Smooth muscle cell (in vitro differentiated cells): ENCODE data around the gene UBE2J2. TPM values are rescaled to one million over a fixed set of nuclear protein-coding genes. Genes with fewer than 3 reads are reported as not detected.

Experiments
- DNase-seq: peaks from one replicate; lab custom pipeline; 2025; ENCODE audit not compliant: unreplicated experiment; lab: John Stamatoyannopoulos, UW
- H2AFZ ChIP-seq: fragments of 200-600 bp; sonication (generic); 2 replicates; pipeline ENCODE4 v1.6.0; 2016; ENCODE audit warnings: antibody characterized with exemption, low read depth, mild to moderate bottlenecking
- H3F3A ChIP-seq: fragments of 200-600 bp; sonication (generic); 2 replicates; pipeline ENCODE4 v1.6.0; 2017; ENCODE audit warnings: antibody characterized with exemption, low read depth
- H3K27ac ChIP-seq: fragments of 200-600 bp; sonication (generic); 2 replicates; pipeline ENCODE4 v1.5.1; 2016; ENCODE audit warnings: low read depth, mild to moderate bottlenecking
- H3K27me3 ChIP-seq: fragments of 200-600 bp; sonication (generic); 2 replicates; pipeline ENCODE4 v1.6.1; 2016; ENCODE audit warnings: low read depth, mild to moderate bottlenecking
- H3K36me3 ChIP-seq: fragments of 200-600 bp; sonication (generic); 2 replicates; pipeline ENCODE4 v1.5.1; 2016; ENCODE audit warnings: low read depth
- H3K4me1 ChIP-seq: fragments of 200-600 bp; sonication (generic); 2 replicates; pipeline ENCODE4 v1.5.1; 2016; ENCODE audit warnings: low read depth
- H3K4me2 ChIP-seq: fragments of 200-600 bp; sonication (generic); 2 replicates; pipeline ENCODE4 v1.6.0; 2016; ENCODE audit warnings: mild to moderate bottlenecking
- H3K4me3 ChIP-seq: fragments of 200-600 bp; sonication (generic); 2 replicates; pipeline ENCODE4 v1.5.1; 2016; ENCODE audit warnings: mild to moderate bottlenecking
- H3K79me2 ChIP-seq: fragments of 200-600 bp; sonication (generic); 2 replicates; pipeline ENCODE4 v1.6.0; 2016; ENCODE audit warnings: low read depth, mild to moderate bottlenecking
- H3K9ac ChIP-seq: fragments of 200-600 bp; sonication (generic); 2 replicates; pipeline ENCODE4 v1.6.0; 2016; ENCODE audit warnings: low read depth
- H3K9me3 ChIP-seq: fragments of 200-600 bp; sonication (generic); replicated peaks from 2 replicates; pipeline ENCODE4 v1.5.1; 2016; ENCODE audit warnings: low read depth
- H4K20me1 ChIP-seq: fragments of 200-600 bp; sonication (generic); 2 replicates; pipeline ENCODE4 v1.6.0; 2016; ENCODE audit warnings: low read depth
- CTCF ChIP-seq: fragments of 200-600 bp; sonication (generic); IDR thresholded peaks from 2 replicates; pipeline ENCODE4 v1.5.1; 2017; ENCODE audit warnings: borderline replicate concordance, mild to moderate bottlenecking, antibody characterized with exemption; ENCODE audit not compliant: insufficient read depth, poor library complexity, severe bottlenecking
- WGBS: methylation state at CpG from one replicate; pipeline ENCODE4 v1.1.7; 2016; ENCODE audit warnings: low lambda C conversion rate; 5-methylcytosine and 5-hydroxymethylcytosine counted together
- polyA plus RNA-seq: library from polyadenylated mRNA; unstranded; fragments of >200 nt; fragmentation: Nextera tagmentation; extraction: Ambion mirVana; gene quantifications from 2 replicates; pipeline ENCODE4 v1.2.1, GENCODE V29; 2016
- total RNA-seq: library from RNA; depleted of rRNA; stranded (reverse); fragments of >200 nt; gene quantifications from 2 replicates; pipeline ENCODE4 v1.2.3, GENCODE V29; 2014

UBE2J2 gene
- total and polyA plus RNA-seq, 2 experiments from 2014 or later, result 30.2 to 72.9 TPM

GRCh38 chr1:1218524-1219200, 55.0 kb downstream of the UBE2J2 start:
- H3K36me3 ChIP-seq, result no peaks in the 10 kb centered on the region
- H2AFZ ChIP-seq, result no peak overlapping the region
- no peak overlapping the region for H3K4me2 ChIP-seq
- no peaks in the 10 kb centered on the region for H3K4me1 ChIP-seq
- no peak for DNase-seq
- H3K27me3 ChIP-seq, result no peaks in the 10 kb centered on the region
- WGBS, result 97% methylated on average over 29 of the region's 36 CpGs
- H3K79me2 ChIP-seq, result no peaks in the 10 kb centered on the region
- H3K9me3 ChIP-seq, result no peaks in the 10 kb centered on the region
- no peak overlapping the region for H3K9ac ChIP-seq
- H3F3A ChIP-seq, result no peaks in the 10 kb centered on the region
- H4K20me1 ChIP-seq, result peaks cover 22% of the 10 kb centered on the region
- no peak for TF ChIP-seq CTCF
- no peak overlapping the region for H3K27ac ChIP-seq
- no peak overlapping the region for H3K4me3 ChIP-seq

GRCh38 chr1:1217621-1218523, 55.8 kb downstream of the UBE2J2 start:
- no peaks in the 10 kb centered on the region for H3K9me3 ChIP-seq
- H3K4me2 ChIP-seq, result no peak overlapping the region
- peaks cover 22% of the 10 kb centered on the region for H4K20me1 ChIP-seq
- no peaks in the 10 kb centered on the region for H3K36me3 ChIP-seq
- no peaks in the 10 kb centered on the region for H3K79me2 ChIP-seq
- H3K27ac ChIP-seq, result no peak overlapping the region
- no peak overlapping the region for H3K4me3 ChIP-seq
- no peak overlapping the region for H2AFZ ChIP-seq
- H3K4me1 ChIP-seq, result no peaks in the 10 kb centered on the region
- no peak for TF ChIP-seq CTCF
- DNase-seq, result no peak
- no peak overlapping the region for H3K9ac ChIP-seq
- H3K27me3 ChIP-seq, result no peaks in the 10 kb centered on the region
- 92% methylated on average over 49 of the region's 52 CpGs for WGBS
- no peaks in the 10 kb centered on the region for H3F3A ChIP-seq

- Histone ChIP-seq H3F3A (no peaks in the 10 kb centered on the region), H3K27me3 (no peaks in the 10 kb centered on the region), H4K20me1 (peaks cover 22% of the 10 kb centered on the region), H3K9ac (no peak overlapping the region), H3K36me3 (no peaks in the 10 kb centered on the region), H2AFZ (no peak overlapping the region), H3K9me3 (no peaks in the 10 kb centered on the region), H3K27ac (no peak overlapping the region), H3K79me2 (no peaks in the 10 kb centered on the region), H3K4me1 (no peaks in the 10 kb centered on the region), H3K4me3 (no peak overlapping the region), H3K4me2 (no peak overlapping the region)
- DNase-seq, result no peak
- WGBS, result 98% methylated on average over 52 of the region's 74 CpGs
- no peak for TF ChIP-seq CTCF
Observed at GRCh38 chr1:1216770-1217620, 56.7 kb downstream of the UBE2J2 start.
